HepG2 (cell line): ENCODE measurements around the gene PSMD3. TPM values are rescaled to one million over a fixed set of nuclear protein-coding genes. Genes with fewer than 3 reads are reported as not detected.

Experiments used
- AKNA ChIP-seq: sonication (generic); formaldehyde crosslinking; IDR thresholded peaks from 2 replicates; pipeline ENCODE4 v1.4.0; 2020; ENCODE audit warnings: missing genetic modification reagents, borderline replicate concordance
- DRAP1 ChIP-seq: IDR thresholded peaks from 2 replicates; pipeline ENCODE4 v1.6.1; 2016; ENCODE audit warnings: missing genetic modification reagents, missing compliant biosample characterization
- E2F2 ChIP-seq: sonication (generic); formaldehyde crosslinking; IDR thresholded peaks from 2 replicates; pipeline ENCODE4 v1.4.0; 2020; ENCODE audit warnings: missing genetic modification reagents, borderline replicate concordance
- HHEX ChIP-seq: IDR thresholded peaks from 2 replicates; pipeline ENCODE4 v1.6.1; 2016; ENCODE audit warnings: control low read depth
- IKZF5 ChIP-seq: IDR thresholded peaks from 2 replicates; pipeline ENCODE4 v1.6.1; 2018; ENCODE audit warnings: missing genetic modification reagents, mild to moderate bottlenecking, missing compliant biosample characterization
- MIXL1 ChIP-seq: IDR thresholded peaks from 2 replicates; pipeline ENCODE4 v1.6.1; 2016
- PRMT3 ChIP-seq: sonication (generic); formaldehyde crosslinking; IDR thresholded peaks from 2 replicates; pipeline ENCODE4 v1.8.1; 2022; ENCODE audit warnings: low read depth, mild to moderate bottlenecking, moderate library complexity, missing genetic modification reagents, borderline replicate concordance
- SMC3 ChIP-seq: IDR thresholded peaks from 2 replicates; pipeline ENCODE4 v1.6.1; 2011; ENCODE audit warnings: low read length, improper control_type of control experiment
- USF2 ChIP-seq, 2 experiments: sonication (generic) in 1 of 2; formaldehyde crosslinking in 1 of 2; IDR thresholded peaks; 2 replicates each; pipeline versions ENCODE4 v1.5.1 to v1.6.1; 2011 to 2020; ENCODE audit warnings: borderline replicate concordance in 1 of 2, low read depth in 1 of 2, low read length in 1 of 2, mild to moderate bottlenecking in 1 of 2, missing genetic modification reagents in 1 of 2, moderate library complexity in 1 of 2
- ZNF256 ChIP-seq: sonication (generic); formaldehyde crosslinking; conservative IDR thresholded peaks from 2 replicates; pipeline ENCODE4 v1.4.0; 2020; ENCODE audit warnings: missing genetic modification reagents
- ZNF33A ChIP-seq: sonication (generic); formaldehyde crosslinking; IDR thresholded peaks from 2 replicates; pipeline ENCODE4 v1.5.1; 2020; ENCODE audit warnings: missing genetic modification reagents, mild to moderate bottlenecking, moderate library complexity, borderline replicate concordance
- ZNF562 ChIP-seq: sonication (generic); formaldehyde crosslinking; IDR thresholded peaks from 2 replicates; pipeline ENCODE4 v1.8.0; 2022; ENCODE audit warnings: missing genetic modification reagents, borderline replicate concordance
- ZNF720 ChIP-seq: sonication (generic); formaldehyde crosslinking; IDR thresholded peaks from 2 replicates; pipeline ENCODE4 v1.4.0; 2020; ENCODE audit warnings: missing genetic modification reagents
- ZNF75D ChIP-seq: sonication (generic); formaldehyde crosslinking; IDR thresholded peaks from 2 replicates; pipeline ENCODE4 v1.8.1; 2023; ENCODE audit warnings: missing genetic modification reagents, mild to moderate bottlenecking, borderline replicate concordance
- ZNF788 ChIP-seq: sonication (generic); formaldehyde crosslinking; IDR thresholded peaks from 2 replicates; pipeline ENCODE4 v1.5.0; 2020; ENCODE audit warnings: mild to moderate bottlenecking, missing genetic modification reagents, borderline replicate concordance
- ZNF792 ChIP-seq: IDR thresholded peaks from 2 replicates; pipeline ENCODE4 v1.6.1; 2016
- ZNF841 ChIP-seq: sonication (generic); formaldehyde crosslinking; IDR thresholded peaks from 2 replicates; pipeline ENCODE4 v1.8.1; 2023; ENCODE audit warnings: missing genetic modification reagents, borderline replicate concordance
- ZSCAN20 ChIP-seq: sonication (generic); formaldehyde crosslinking; IDR thresholded peaks from 2 replicates; pipeline ENCODE4 v1.4.0; 2020; ENCODE audit warnings: missing genetic modification reagents, mild to moderate bottlenecking, borderline replicate concordance
- ZSCAN29 ChIP-seq: sonication (generic); formaldehyde crosslinking; conservative IDR thresholded peaks from 2 replicates; pipeline ENCODE4 v1.4.0; 2020; ENCODE audit warnings: mild to moderate bottlenecking, missing genetic modification reagents
- polyA plus RNA-seq, 8 experiments: library from polyadenylated mRNA; depleted of rRNA in 3 of 8; stranded (reverse) in 7 of 8; unstranded in 1 of 8; fragments of >200 nt; fragmentation: Illumina TruSeq in 4 of 8; extraction: Trizol in 4 of 8; gene quantifications; 2 replicates each; pipeline versions ENCODE4 v1.2.1 to v1.2.3, GENCODE V29; 2011 to 2016; ENCODE audit warnings: low read depth in 4 of 8, missing spikeins in 1 of 8, mixed read lengths in 1 of 8; ENCODE audit not compliant: insufficient read depth in 1 of 8
- total RNA-seq, 5 experiments: library from RNA; depleted of rRNA; stranded (reverse); fragments of >200 nt; fragmentation: Illumina TruSeq; extraction: Trizol; gene quantifications; 2 replicates each; pipeline ENCODE4 v1.2.3, GENCODE V29; 2016; ENCODE audit warnings: low read depth in 1 of 5

Gene PSMD3
- total and polyA plus RNA-seq, 2 of the 13 experiments (the other 11 are each of a cell fraction or from before 2014, with no cell fraction given) = 97.4 to 146 TPM

- TF ChIP-seq AKNA (CRISPR knock-in tag) (no peak), IKZF5 (CRISPR knock-in tag) (no peak), ZNF841 (no peak), ZNF33A (CRISPR knock-in tag) (no peak), ZNF256 (CRISPR knock-in tag) (no peak), SMC3 (no peak; the same call in 1 of the 2 replicates), PRMT3 (CRISPR knock-in tag) (no peak), USF2 (IDR thresholded peaks at IDR 0.05; ENCODE audit: low read depth, low read length) (no peak), USF2 (CRISPR knock-in tag; IDR thresholded peaks at IDR 0.05; ENCODE audit: borderline replicate concordance) (no peak), ZNF792 (CRISPR knock-in tag) (peak; percentile 22; the same call in 1 of the 2 replicates), DRAP1 (CRISPR knock-in tag) (peak; percentile 61), ZSCAN20 (CRISPR knock-in tag) (no peak), ZNF788 (no peak), MIXL1 (CRISPR knock-in tag) (no peak), ZNF720 (CRISPR knock-in tag) (no peak), E2F2 (CRISPR knock-in tag) (no peak), ZNF562 (CRISPR knock-in tag) (no peak), ZSCAN29 (CRISPR knock-in tag) (no peak), HHEX (no peak), ZNF75D (CRISPR knock-in tag) (no peak)
Observed at GRCh38 chr17:39952680-39953470, 27.7 kb upstream of the PSMD3 start (continued).
